ENCODE data around the gene PRORP.

The PRORP gene

GRCh38 chr14:35117112-35117511 is 5.2 kb upstream of the PRORP start:
- Histone ChIP-seq H2AFZ (ENCODE audit: low read depth, low read length) (no peak overlapping the region), H3K4me3 (ENCODE audit: low read length) (no peak overlapping the region), H3K27me3 (ENCODE audit: insufficient read depth, low read length) (no peaks in the 10 kb centered on the region), H3K36me3 (ENCODE audit: insufficient read depth, low read length) (peaks cover 53% of the 10 kb centered on the region), H3K9me3 (ENCODE audit: low read length) (peaks cover 3% of the 10 kb centered on the region), H3K4me1 (ENCODE audit: insufficient read depth, low read length) (peaks cover 4% of the 10 kb centered on the region)

- peak overlapping the region; percentile 87 for H3K4me3 ChIP-seq (ENCODE audit: low read length)
- no peaks in the 10 kb centered on the region for H3K27me3 ChIP-seq (ENCODE audit: insufficient read depth, low read length)
- H3K36me3 ChIP-seq (ENCODE audit: insufficient read depth, low read length): peaks cover 21% of the 10 kb centered on the region
- H3K4me1 ChIP-seq (ENCODE audit: insufficient read depth, low read length): peaks cover 15% of the 10 kb centered on the region
- peaks cover 1% of the 10 kb centered on the region for H3K9me3 ChIP-seq (ENCODE audit: low read length)
- peak overlapping the region; percentile 91 for H2AFZ ChIP-seq (ENCODE audit: low read depth, low read length)
These were observed 1.1 kb upstream of the PRORP start for GRCh38 chr14:35121026-35121886.

- peak overlapping the region; percentile 91 for H2AFZ ChIP-seq (ENCODE audit: low read depth, low read length)
- H3K27me3 ChIP-seq (ENCODE audit: insufficient read depth, low read length): no peaks in the 10 kb centered on the region
- H3K4me1 ChIP-seq (ENCODE audit: insufficient read depth, low read length): peaks cover 15% of the 10 kb centered on the region
- H3K36me3 ChIP-seq (ENCODE audit: insufficient read depth, low read length): peaks cover 13% of the 10 kb centered on the region
- no peaks in the 10 kb centered on the region for H3K9me3 ChIP-seq (ENCODE audit: low read length)
- peak overlapping the region; percentile 87 for H3K4me3 ChIP-seq (ENCODE audit: low read length)
These were observed 490 bp downstream of the PRORP start for GRCh38 chr14:35122696-35123387.

- Histone ChIP-seq H3K4me3 (ENCODE audit: low read length) (peak overlapping the region; percentile 87), H3K9me3 (ENCODE audit: low read length) (no peaks in the 10 kb centered on the region), H3K27me3 (ENCODE audit: insufficient read depth, low read length) (no peaks in the 10 kb centered on the region), H3K4me1 (ENCODE audit: insufficient read depth, low read length) (peaks cover 15% of the 10 kb centered on the region), H2AFZ (ENCODE audit: low read depth, low read length) (peak overlapping the region; percentile 91), H3K36me3 (ENCODE audit: insufficient read depth, low read length) (peaks cover 9% of the 10 kb centered on the region)
These were observed 994 bp downstream of the PRORP start for GRCh38 chr14:35123388-35123703.

GRCh38 chr14:35124127-35124526 is 1.8 kb downstream of the PRORP start:
- Histone ChIP-seq H3K4me1 (ENCODE audit: insufficient read depth, low read length) (peaks cover 15% of the 10 kb centered on the region), H2AFZ (ENCODE audit: low read depth, low read length) (no peak overlapping the region), H3K27me3 (ENCODE audit: insufficient read depth, low read length) (no peaks in the 10 kb centered on the region), H3K36me3 (ENCODE audit: insufficient read depth, low read length) (peaks cover 6% of the 10 kb centered on the region), H3K9me3 (ENCODE audit: low read length) (no peaks in the 10 kb centered on the region), H3K4me3 (ENCODE audit: low read length) (no peak overlapping the region)

- Histone ChIP-seq H3K4me3 (ENCODE audit: low read length) (no peak overlapping the region), H3K27me3 (ENCODE audit: insufficient read depth, low read length) (no peaks in the 10 kb centered on the region), H2AFZ (ENCODE audit: low read depth, low read length) (no peak overlapping the region)
These were observed 11.4 kb downstream of the PRORP start for GRCh38 chr14:35133542-35134328.

GRCh38 chr14:35134329-35135123 is 12.2 kb downstream of the PRORP start:
- Histone ChIP-seq H3K36me3 (ENCODE audit: insufficient read depth, low read length) (peaks cover 17% of the 10 kb centered on the region), H3K27me3 (ENCODE audit: insufficient read depth, low read length) (no peaks in the 10 kb centered on the region), H2AFZ (ENCODE audit: low read depth, low read length) (no peak overlapping the region), H3K4me3 (ENCODE audit: low read length) (no peak overlapping the region), H3K9me3 (ENCODE audit: low read length) (peaks cover 8% of the 10 kb centered on the region), H3K4me1 (ENCODE audit: insufficient read depth, low read length) (no peaks in the 10 kb centered on the region)

More at GRCh38 chr14:35133542-35134328, 11.4 kb downstream of the PRORP start:
- Histone ChIP-seq H3K36me3 (ENCODE audit: insufficient read depth, low read length) (peaks cover 17% of the 10 kb centered on the region), H3K4me1 (ENCODE audit: insufficient read depth, low read length) (no peaks in the 10 kb centered on the region), H3K9me3 (ENCODE audit: low read length) (peaks cover 8% of the 10 kb centered on the region)

GRCh38 chr14:35138585-35138984 is 16.2 kb downstream of the PRORP start:
- no peak overlapping the region for H3K4me3 ChIP-seq (ENCODE audit: low read length)
- no peaks in the 10 kb centered on the region for H3K4me1 ChIP-seq (ENCODE audit: insufficient read depth, low read length)
- no peaks in the 10 kb centered on the region for H3K27me3 ChIP-seq (ENCODE audit: insufficient read depth, low read length)
- H3K36me3 ChIP-seq (ENCODE audit: insufficient read depth, low read length): peaks cover 11% of the 10 kb centered on the region
- no peak overlapping the region for H2AFZ ChIP-seq (ENCODE audit: low read depth, low read length)
- H3K9me3 ChIP-seq (ENCODE audit: low read length): peaks cover 2% of the 10 kb centered on the region

- Histone ChIP-seq H3K4me1 (ENCODE audit: insufficient read depth, low read length) (no peaks in the 10 kb centered on the region), H3K9me3 (ENCODE audit: low read length) (no peaks in the 10 kb centered on the region)
These were observed 18.6 kb downstream of the PRORP start for GRCh38 chr14:35140718-35141581.

GRCh38 chr14:35144029-35144428 is 21.7 kb downstream of the PRORP start:
- Histone ChIP-seq H3K36me3 (ENCODE audit: insufficient read depth, low read length) (no peaks in the 10 kb centered on the region), H3K4me1 (ENCODE audit: insufficient read depth, low read length) (no peaks in the 10 kb centered on the region), H3K4me3 (ENCODE audit: low read length) (no peak overlapping the region), H2AFZ (ENCODE audit: low read depth, low read length) (no peak overlapping the region), H3K9me3 (ENCODE audit: low read length) (peaks cover 2% of the 10 kb centered on the region), H3K27me3 (ENCODE audit: insufficient read depth, low read length) (no peaks in the 10 kb centered on the region)

More at GRCh38 chr14:35140718-35141581, 18.6 kb downstream of the PRORP start:
- Histone ChIP-seq H3K4me3 (ENCODE audit: low read length) (no peak overlapping the region), H3K36me3 (ENCODE audit: insufficient read depth, low read length) (peaks cover 2% of the 10 kb centered on the region), H2AFZ (ENCODE audit: low read depth, low read length) (no peak overlapping the region), H3K27me3 (ENCODE audit: insufficient read depth, low read length) (no peaks in the 10 kb centered on the region)

- H3K4me3 ChIP-seq (ENCODE audit: low read length): no peak overlapping the region
- H3K36me3 ChIP-seq (ENCODE audit: insufficient read depth, low read length): no peaks in the 10 kb centered on the region
- H2AFZ ChIP-seq (ENCODE audit: low read depth, low read length): no peak overlapping the region
- peaks cover 2% of the 10 kb centered on the region for H3K9me3 ChIP-seq (ENCODE audit: low read length)
- H3K27me3 ChIP-seq (ENCODE audit: insufficient read depth, low read length): no peaks in the 10 kb centered on the region
- H3K4me1 ChIP-seq (ENCODE audit: insufficient read depth, low read length): no peaks in the 10 kb centered on the region
These were observed 24.4 kb downstream of the PRORP start for GRCh38 chr14:35146711-35147149.

- H3K9me3 ChIP-seq (ENCODE audit: low read length): peaks cover 2% of the 10 kb centered on the region
- no peaks in the 10 kb centered on the region for H3K27me3 ChIP-seq (ENCODE audit: insufficient read depth, low read length)
- H3K36me3 ChIP-seq (ENCODE audit: insufficient read depth, low read length): no peaks in the 10 kb centered on the region
- no peak overlapping the region for H3K4me3 ChIP-seq (ENCODE audit: low read length)
- no peaks in the 10 kb centered on the region for H3K4me1 ChIP-seq (ENCODE audit: insufficient read depth, low read length)
- H2AFZ ChIP-seq (ENCODE audit: low read depth, low read length): no peak overlapping the region
These were observed 24.8 kb downstream of the PRORP start for GRCh38 chr14:35147186-35147585.

All from neuron (in vitro differentiated cells).